Activated naive CD4-positive, alpha-beta T cell treated with anti-CD3 and anti-CD28 coated beads for 36 hours (primary cell): ENCODE data around the gene FAM180A. TPM values are rescaled to one million over a fixed set of nuclear protein-coding genes. Genes with fewer than 3 reads are reported as not detected.
"Not testable (repeated sequence)": the region's sequence is repeated elsewhere in the genome, so short reads cannot be mapped to it uniquely, and the experiment has no call there.

ENCODE experiments used
- CTCF ChIA-PET: fragments of 350-600 bp; sonication (Branson Sonifier 250); formaldehyde crosslinking; loops from one replicate; lab custom pipeline; 2021; ENCODE audit warnings: antibody characterized with exemption; lab: Charles Lee
- DNase-seq: peaks from one replicate; pipeline ENCODE4 v3.0.0-alpha.2; 2020
- H3K27ac Mint-ChIP-seq: one replicate; pipeline ENCODE4 v1.8.0; 2021; ENCODE audit warnings: mild to moderate bottlenecking, mixed read lengths
- H3K27me3 Mint-ChIP-seq: one replicate; pipeline ENCODE4 v1.8.0; 2021; ENCODE audit warnings: low read depth, mixed read lengths
- H3K36me3 Mint-ChIP-seq: one replicate; pipeline ENCODE4 v1.8.0; 2021; ENCODE audit warnings: low read depth, mixed read lengths
- H3K4me1 Mint-ChIP-seq: one replicate; pipeline ENCODE4 v1.8.0; 2021; ENCODE audit warnings: low read depth, mixed read lengths
- H3K4me3 Mint-ChIP-seq: one replicate; pipeline ENCODE4 v1.8.0; 2021; ENCODE audit warnings: mild to moderate bottlenecking, moderate library complexity, mixed read lengths
- H3K9me3 Mint-ChIP-seq: one replicate; pipeline ENCODE4 v1.8.0; 2021; ENCODE audit warnings: mixed read lengths
- intact Hi-C: fragments of 100-400 bp; cut with micrococcal nuclease; formaldehyde crosslinking; loops from one replicate; pipeline ENCODE4 v1.15.1; 2023
- total RNA-seq, 2 experiments: library from RNA; stranded (reverse); gene quantifications; one replicate each; pipeline ENCODE4 v1.2.3, GENCODE V29; 2021

Gene FAM180A
- total RNA-seq, 2 experiments from 2014 or later, result not detected

DNA sequence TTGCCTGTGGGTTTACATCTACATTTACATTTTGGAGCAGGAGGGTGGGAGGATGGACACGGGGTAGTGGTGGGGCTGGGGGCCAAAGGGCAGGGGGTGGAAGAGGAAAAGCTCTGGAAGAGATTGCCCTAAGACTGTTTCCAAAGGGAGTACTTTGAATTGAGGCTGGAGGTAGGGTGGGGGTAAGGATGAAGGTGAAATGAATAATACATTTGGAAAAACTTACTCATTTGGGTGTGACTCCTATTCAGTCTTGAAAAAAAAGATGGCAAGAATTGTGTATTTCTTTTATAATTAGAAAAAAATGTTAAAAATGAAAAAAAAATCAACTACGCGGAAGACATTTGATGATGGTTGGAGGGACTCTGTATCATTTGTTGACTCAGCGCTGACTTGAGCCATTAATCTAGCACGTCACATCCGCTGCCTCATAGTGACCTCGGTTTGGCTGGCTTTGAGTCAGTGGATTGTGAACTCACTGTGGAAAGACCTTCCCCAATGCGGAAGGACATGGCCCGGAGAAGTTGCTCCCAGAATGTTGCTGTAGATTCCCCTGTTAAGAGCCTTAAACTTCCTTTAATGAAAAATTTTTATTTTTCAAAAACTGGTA, 2.8 kb downstream of the FAM180A start:
- Mint-ChIP-seq H3K27me3 (peaks cover 2% of the 10 kb centered on the region), H3K9me3 (no peaks in the 10 kb centered on the region), H3K27ac (no peak overlapping the region), H3K4me1 (no peaks in the 10 kb centered on the region), H3K4me3 (no peak overlapping the region), H3K36me3 (no peaks in the 10 kb centered on the region)
- intact Hi-C loops, result no loop called here
- DNase-seq, result no peak
- CTCF ChIA-PET, result no interaction called here

DNA sequence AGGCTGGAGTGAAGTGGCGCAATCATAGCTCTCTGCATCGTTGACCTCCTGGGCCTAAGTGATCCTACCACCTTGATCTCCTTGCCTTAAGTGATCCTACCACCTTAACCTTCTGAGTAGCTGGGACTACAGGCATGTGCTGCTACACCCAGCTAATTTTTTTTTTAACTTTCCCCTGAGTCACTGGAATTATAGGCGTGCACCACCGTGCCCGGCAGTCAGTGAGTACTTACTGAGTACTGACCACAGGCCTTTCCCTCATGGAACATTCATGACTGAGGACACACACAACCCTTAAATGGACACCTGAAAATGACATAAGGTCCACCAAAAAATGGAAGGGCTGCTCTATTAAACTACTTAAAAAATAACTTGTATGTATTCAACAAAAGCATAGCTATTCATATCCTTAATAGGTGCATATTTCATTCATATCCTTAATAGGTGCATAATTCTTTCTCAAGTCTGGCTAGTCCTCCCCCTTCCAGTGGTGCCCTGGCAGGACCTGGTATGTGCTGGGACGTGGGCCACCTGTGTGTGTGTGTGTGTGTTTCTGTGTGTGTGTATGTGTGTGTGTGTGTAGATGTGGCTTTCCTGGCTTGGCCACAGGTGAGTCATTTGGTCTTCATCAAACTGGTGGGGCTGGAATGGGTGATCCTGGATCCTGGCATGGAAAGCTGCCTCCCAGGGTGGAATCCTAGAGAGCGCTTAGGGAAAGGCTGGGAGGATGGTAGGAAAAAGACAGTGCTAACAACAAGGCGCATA, 3.5 kb downstream of the FAM180A start:
- Mint-ChIP-seq H3K4me3 (no peak overlapping the region), H3K4me1 (no peaks in the 10 kb centered on the region), H3K9me3 (no peaks in the 10 kb centered on the region), H3K27me3 (peaks cover 2% of the 10 kb centered on the region), H3K36me3 (no peaks in the 10 kb centered on the region), H3K27ac (no peak overlapping the region)
- CTCF ChIA-PET, result no interaction called here
- DNase-seq, result no peak
- intact Hi-C loops, result no loop called here

GRCh38 chr7:135743907-135744731, 4.5 kb downstream of the FAM180A start:
- DNase-seq, result no peak
- no peaks in the 10 kb centered on the region for H3K4me1 Mint-ChIP-seq
- no peak overlapping the region for H3K27ac Mint-ChIP-seq
- CTCF ChIA-PET, result interaction anchor here (1.5 kb wide), 1 partner anchor 72 kb away, joined by 3 read pairs; no protein-coding TSS in a partner anchor
- H3K27me3 Mint-ChIP-seq, result peaks cover 2% of the 10 kb centered on the region
- H3K9me3 Mint-ChIP-seq, result no peaks in the 10 kb centered on the region
- no peak overlapping the region for H3K4me3 Mint-ChIP-seq
- intact Hi-C loops, result no loop called here
- H3K36me3 Mint-ChIP-seq, result no peaks in the 10 kb centered on the region

DNA sequence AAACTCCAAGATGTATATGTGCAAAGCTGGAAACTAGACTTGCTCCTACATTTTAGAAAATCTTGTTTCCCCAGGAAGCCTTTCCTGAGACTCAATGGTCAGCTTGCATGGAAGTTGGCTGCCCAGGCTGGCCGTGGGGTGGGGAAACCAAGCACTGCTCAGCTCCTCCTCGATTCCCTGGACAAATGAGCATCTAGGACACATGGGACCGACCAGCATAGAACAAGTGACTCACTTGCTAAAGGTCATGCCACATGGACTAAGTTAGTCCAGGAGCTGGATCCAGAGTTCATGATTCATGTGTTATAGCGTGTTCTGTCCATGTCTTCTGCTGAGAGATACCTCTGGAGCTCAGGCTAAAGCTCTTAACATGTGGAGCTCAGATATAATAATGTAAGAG, 6.2 kb downstream of the FAM180A start:
- CTCF ChIA-PET, result interaction anchor here (0.6 kb wide), 3 partner anchors 9 to 463 kb away, joined by 3 read pairs; no protein-coding TSS in a partner anchor
- Mint-ChIP-seq H3K27ac (no peak overlapping the region), H3K36me3 (no peaks in the 10 kb centered on the region), H3K9me3 (no peaks in the 10 kb centered on the region), H3K4me1 (no peaks in the 10 kb centered on the region), H3K27me3 (peaks cover 2% of the 10 kb centered on the region), H3K4me3 (no peak overlapping the region)
- intact Hi-C loops, result no loop called here
- DNase-seq, result no peak

DNA sequence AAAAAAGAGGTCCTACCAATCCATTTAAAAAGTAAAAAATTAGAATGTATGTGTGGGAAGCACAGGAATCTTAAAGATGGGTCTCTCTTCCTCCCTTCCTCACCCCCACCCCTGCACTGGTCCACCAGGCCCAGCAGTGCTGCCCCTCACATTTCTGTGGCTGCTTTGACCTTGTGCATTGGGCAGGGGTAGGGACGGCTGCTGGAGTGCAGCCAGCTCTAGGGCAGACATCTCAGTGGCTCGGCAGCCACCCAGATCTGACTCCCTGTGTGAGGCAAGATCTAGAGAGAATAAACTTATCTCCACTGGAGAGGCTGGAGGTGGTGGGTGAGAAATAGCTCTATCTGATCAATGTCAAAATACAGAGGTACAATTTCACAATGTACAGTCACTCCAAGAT, 6.7 kb downstream of the FAM180A start:
- intact Hi-C loops, result no loop called here
- CTCF ChIA-PET, result interaction anchor here (0.6 kb wide), 4 partner anchors 10 to 462 kb away, joined by 3 read pairs; no protein-coding TSS in a partner anchor
- H3K27ac Mint-ChIP-seq, result no peak overlapping the region
- no peak for DNase-seq
- H3K4me1 Mint-ChIP-seq, result no peaks in the 10 kb centered on the region
- H3K9me3 Mint-ChIP-seq, result no peaks in the 10 kb centered on the region
- no peaks in the 10 kb centered on the region for H3K36me3 Mint-ChIP-seq
- H3K27me3 Mint-ChIP-seq, result peaks cover 2% of the 10 kb centered on the region
- no peak overlapping the region for H3K4me3 Mint-ChIP-seq

GRCh38 chr7:135740889-135741288, 7.7 kb downstream of the FAM180A start:
- no peak overlapping the region for H3K27ac Mint-ChIP-seq
- intact Hi-C loops, result no loop called here
- no peaks in the 10 kb centered on the region for H3K36me3 Mint-ChIP-seq
- H3K4me1 Mint-ChIP-seq, result no peaks in the 10 kb centered on the region
- no peaks in the 10 kb centered on the region for H3K9me3 Mint-ChIP-seq
- DNase-seq, result no peak
- H3K4me3 Mint-ChIP-seq, result no peak overlapping the region
- CTCF ChIA-PET, result no interaction called here
- peaks cover 2% of the 10 kb centered on the region for H3K27me3 Mint-ChIP-seq

DNA sequence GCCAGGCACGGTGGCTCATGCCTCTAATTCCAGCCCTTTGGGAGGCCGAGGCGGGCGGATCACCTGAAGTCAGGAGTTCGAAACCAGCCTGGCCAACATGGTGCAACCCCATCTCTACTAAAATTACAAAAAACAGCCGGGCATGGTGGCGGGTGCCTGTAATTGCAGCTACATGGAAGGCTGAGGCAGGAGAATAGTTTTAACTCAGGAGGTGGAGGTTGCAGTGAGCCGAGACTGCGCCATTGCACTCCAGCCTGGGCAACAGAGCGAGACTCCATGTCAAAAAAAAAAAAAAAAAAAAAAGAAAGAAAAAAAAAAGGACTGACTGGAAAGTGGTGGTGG, 11.3 kb downstream of the FAM180A start:
- H3K36me3 Mint-ChIP-seq, H3K27ac Mint-ChIP-seq, CTCF ChIA-PET, intact Hi-C loops, H3K4me3 Mint-ChIP-seq, H3K27me3 Mint-ChIP-seq, DNase-seq, H3K4me1 Mint-ChIP-seq, H3K9me3 Mint-ChIP-seq: not testable (repeated sequence)

- H3K9me3 Mint-ChIP-seq, result no peaks in the 10 kb centered on the region
- DNase-seq, result no peak
- H3K4me3 Mint-ChIP-seq, result no peak overlapping the region
- no peaks in the 10 kb centered on the region for H3K36me3 Mint-ChIP-seq
- no peaks in the 10 kb centered on the region for H3K4me1 Mint-ChIP-seq
- H3K27ac Mint-ChIP-seq, result no peak overlapping the region
- CTCF ChIA-PET, result no interaction called here
- intact Hi-C loops, result no loop called here
- H3K27me3 Mint-ChIP-seq, result no peaks in the 10 kb centered on the region
Measured at GRCh38 chr7:135736586-135737305, 11.9 kb downstream of the FAM180A start.

DNA sequence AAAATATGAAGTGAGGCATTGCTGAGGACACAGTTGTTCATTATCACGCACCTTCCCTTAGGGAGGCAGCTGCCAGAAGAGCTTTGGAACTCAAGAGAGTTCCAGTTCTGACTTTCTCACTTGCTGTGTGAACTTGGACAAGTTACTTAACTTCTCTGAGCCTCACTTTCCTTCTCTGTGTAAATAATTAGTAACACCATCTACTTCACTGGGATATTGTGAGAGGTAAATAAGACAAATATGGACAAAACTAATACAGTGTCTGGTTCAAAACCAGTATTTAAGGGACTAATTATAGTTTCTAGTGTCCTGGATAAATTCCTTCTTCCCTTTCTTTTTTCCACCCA, 14.3 kb downstream of the FAM180A start:
- CTCF ChIA-PET, result interaction anchor here (0.9 kb wide), 1 partner anchor 113 kb away, joined by 4 read pairs; no protein-coding TSS in a partner anchor
- Mint-ChIP-seq H3K27me3 (no peaks in the 10 kb centered on the region), H3K9me3 (no peaks in the 10 kb centered on the region), H3K4me1 (no peaks in the 10 kb centered on the region), H3K4me3 (no peak overlapping the region), H3K27ac (no peak overlapping the region), H3K36me3 (no peaks in the 10 kb centered on the region)
- DNase-seq, result no peak
- intact Hi-C loops, result no loop called here

- no peak for DNase-seq
- Mint-ChIP-seq H3K27ac (no peak overlapping the region), H3K27me3 (no peaks in the 10 kb centered on the region), H3K36me3 (no peaks in the 10 kb centered on the region), H3K4me3 (no peak overlapping the region), H3K9me3 (no peaks in the 10 kb centered on the region), H3K4me1 (no peaks in the 10 kb centered on the region)
- intact Hi-C loops, result no loop called here
- CTCF ChIA-PET, result no interaction called here
Measured at GRCh38 chr7:135733603-135734342, 14.8 kb downstream of the FAM180A start.

DNA sequence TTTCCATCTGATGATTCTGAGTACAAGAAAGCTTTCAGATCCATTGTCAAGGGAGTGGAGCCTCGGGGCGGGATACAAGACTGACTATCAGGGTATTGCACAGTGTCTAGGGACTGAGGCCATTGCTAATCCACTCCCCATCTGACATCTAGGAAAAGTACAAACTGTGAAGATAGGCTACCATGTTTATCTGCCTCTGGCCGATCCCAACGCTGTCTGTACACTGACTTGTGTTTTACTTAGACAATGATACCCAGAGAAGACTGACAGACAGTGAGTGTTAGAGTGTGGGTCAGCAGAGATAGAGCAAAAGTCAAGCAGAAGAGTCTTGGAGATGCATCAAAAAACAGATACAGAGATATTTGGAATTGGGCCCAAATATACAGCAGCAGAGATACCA, 17.5 kb downstream of the FAM180A start:
- intact Hi-C loops, result no loop called here
- no peak overlapping the region for H3K4me3 Mint-ChIP-seq
- no peaks in the 10 kb centered on the region for H3K9me3 Mint-ChIP-seq
- no peak for DNase-seq
- H3K4me1 Mint-ChIP-seq, result no peaks in the 10 kb centered on the region
- CTCF ChIA-PET, result no interaction called here
- no peak overlapping the region for H3K27ac Mint-ChIP-seq
- H3K36me3 Mint-ChIP-seq, result no peaks in the 10 kb centered on the region
- H3K27me3 Mint-ChIP-seq, result no peaks in the 10 kb centered on the region
